Natural killer cell treated with Interleukin-12 subunit alpha and Interleukin-12 subunit beta and Interleukin-15 and Interleukin-18, amount 100 ng/mL, for 72 hours (primary cell): ENCODE results near the gene NUP205. TPM values are rescaled to one million over a fixed set of nuclear protein-coding genes. Genes with fewer than 3 reads are reported as not detected.
A peak's percentile ranks its signal among the peaks of the same experiment; 100 is the strongest.
"Not testable (repeated sequence)": the region's sequence is repeated elsewhere in the genome, so short reads cannot be mapped to it uniquely, and the experiment has no call there.

Source experiments
- ATAC-seq, 2 donors: fragments of 150-1000 bp; cut with Tn5 transposase in 1 of 2; sonication (Bioruptor Pico), chemical (Tn5 transposase) in 1 of 2; 2 replicates each; pipeline ENCODE4 v1.10.0; 2021
- DNase-seq: peaks from one replicate; pipeline ENCODE4 v3.0.0; 2022; ENCODE audit warnings: low spot score
- H3K27ac Mint-ChIP-seq, 2 donors: 1 replicate in 1 of 2; 2 replicates in 1 of 2; pipeline ENCODE4 v1.8.0; 2022; ENCODE audit warnings: mixed read lengths in 2 of 2, mild to moderate bottlenecking in 1 of 2, moderate library complexity in 1 of 2
- H3K27me3 Mint-ChIP-seq, 2 donors: 1 replicate in 1 of 2; 2 replicates in 1 of 2; pipeline ENCODE4 v1.8.0; 2022; ENCODE audit warnings: mixed read lengths in 2 of 2
- H3K36me3 Mint-ChIP-seq: one replicate; pipeline ENCODE4 v1.8.0; 2022; ENCODE audit warnings: mixed read lengths
- H3K4me1 Mint-ChIP-seq, 2 donors: 1 replicate in 1 of 2; 2 replicates in 1 of 2; pipeline ENCODE4 v1.8.0; 2022; ENCODE audit warnings: low read depth in 2 of 2, mixed read lengths in 2 of 2, mild to moderate bottlenecking in 1 of 2
- H3K4me3 Mint-ChIP-seq: one replicate; pipeline ENCODE4 v1.8.0; 2022; ENCODE audit warnings: mixed read lengths
- H3K9me3 Mint-ChIP-seq: 2 replicates; pipeline ENCODE4 v1.8.0; 2022; ENCODE audit warnings: mixed read lengths
- total RNA-seq, 2 donors: library from RNA; stranded (reverse); gene quantifications; one replicate each; pipeline ENCODE4 v1.2.3, GENCODE V29; 2022

The NUP205 gene
- total RNA-seq, 2 donors from 2014 or later = 83.5 to 122 TPM

DNA sequence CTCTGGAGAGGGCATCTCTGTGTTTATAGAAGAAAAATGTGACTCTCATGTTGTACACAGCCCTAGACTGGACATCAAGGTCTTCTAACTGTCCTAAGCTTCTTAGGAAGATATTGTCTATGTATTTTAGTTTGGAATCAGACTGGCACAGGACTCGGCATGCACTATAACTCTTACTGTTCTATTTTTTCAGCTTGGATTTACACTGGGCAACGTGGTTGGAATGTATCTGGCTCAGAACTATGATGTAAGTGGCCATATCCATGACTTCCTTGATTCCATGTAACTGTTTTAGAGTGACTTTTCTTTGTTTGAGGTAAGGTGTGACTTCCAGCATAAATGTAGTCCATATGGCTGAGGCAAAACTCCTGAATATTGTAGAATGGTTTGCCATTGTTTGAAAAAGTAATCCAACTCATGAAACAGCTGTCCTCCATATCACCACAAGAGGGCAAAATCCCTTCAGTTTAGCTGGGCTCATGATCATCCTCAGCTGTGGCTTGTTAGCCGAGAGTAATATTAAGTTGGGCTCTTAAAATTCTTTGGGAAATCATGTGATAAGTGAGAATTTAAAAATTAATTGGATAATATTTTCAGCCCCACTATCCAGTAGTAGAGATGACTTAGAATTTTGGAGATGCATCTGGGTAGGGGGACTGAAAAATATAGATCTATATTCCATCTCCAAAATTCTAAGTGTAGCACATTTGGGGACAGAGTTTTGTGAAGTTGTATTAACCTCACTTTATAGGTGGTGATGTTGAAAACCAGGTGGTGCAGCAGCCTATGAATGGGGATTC is 115.0 kb downstream of the NUP205 start:
- H3K27ac Mint-ChIP-seq = peak overlapping the region; percentile 10 to 36

DNA sequence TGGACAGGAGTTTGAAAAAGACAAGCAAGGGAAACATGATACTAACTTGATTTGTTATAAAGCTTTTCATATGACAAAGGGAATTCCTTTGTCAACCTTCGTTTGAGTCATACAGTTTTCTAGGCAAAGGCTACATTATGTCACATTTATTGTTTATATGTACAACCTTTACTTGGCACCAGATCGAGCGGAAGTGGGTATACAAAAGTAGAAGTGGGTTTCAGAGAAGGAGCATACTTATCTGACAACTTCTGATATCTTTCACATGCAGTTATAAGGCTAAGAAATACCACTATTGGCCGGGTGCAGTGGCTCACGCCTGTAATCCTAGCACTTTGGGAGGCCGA is 115.6 kb downstream of the NUP205 start:
- H3K27me3 Mint-ChIP-seq = no peaks in the 10 kb centered on the region
- peak overlapping the region; percentile 10 to 36 for H3K27ac Mint-ChIP-seq
- peaks cover 6% of the 10 kb centered on the region for H3K36me3 Mint-ChIP-seq
- peaks cover 3% of the 10 kb centered on the region for H3K9me3 Mint-ChIP-seq
- ATAC-seq = no peak
- no peak for DNase-seq
- H3K4me1 Mint-ChIP-seq = peaks cover 11 to 16% of the 10 kb centered on the region in 2 donors
- no peak overlapping the region for H3K4me3 Mint-ChIP-seq

More for the DNA sequence above, 115.0 kb downstream of the NUP205 start:
- Mint-ChIP-seq H3K27me3 (no peaks in the 10 kb centered on the region), H3K9me3 (peaks cover 3% of the 10 kb centered on the region), H3K4me3 (no peak overlapping the region), H3K4me1 (peaks cover 11 to 16% of the 10 kb centered on the region in 2 donors), H3K36me3 (peaks cover under 1% of the 10 kb centered on the region)
- DNase-seq (no peak), ATAC-seq (no peak)

GRCh38 chr7:135678612-135679575 is 121.2 kb downstream of the NUP205 start:
- Mint-ChIP-seq H3K4me3 (no peak overlapping the region), H3K27me3 (no peaks in the 10 kb centered on the region), H3K36me3 (peaks cover 8% of the 10 kb centered on the region), H3K9me3 (no peaks in the 10 kb centered on the region), H3K4me1 (peaks cover 0 to 6% of the 10 kb centered on the region in 2 donors), H3K27ac (no peak overlapping the region)
- no peak for ATAC-seq
- DNase-seq = no peak

DNA sequence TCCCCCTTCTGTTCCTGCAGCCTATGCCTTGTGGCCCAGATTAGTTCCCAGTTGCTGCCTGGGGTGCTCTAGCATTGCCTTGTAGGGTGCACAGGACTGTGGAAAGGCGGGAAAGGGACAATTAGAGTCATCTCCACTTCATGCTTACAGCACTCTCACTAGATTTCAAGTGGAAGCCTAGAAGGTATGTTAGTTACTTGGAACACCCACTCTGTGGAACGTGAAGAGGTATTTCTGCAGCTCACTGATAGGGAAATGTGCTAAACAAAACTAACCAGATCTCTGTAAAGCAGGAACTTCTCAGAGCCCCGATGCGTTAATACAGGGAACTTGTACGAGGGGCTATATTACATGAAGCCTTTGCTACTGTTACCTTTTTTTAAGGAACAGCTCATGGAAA is 124.0 kb downstream of the NUP205 start:
- Mint-ChIP-seq H3K4me1 (peaks cover 0 to 9% of the 10 kb centered on the region in 2 donors), H3K4me3 (no peak overlapping the region), H3K9me3 (no peaks in the 10 kb centered on the region), H3K36me3 (peaks cover 8% of the 10 kb centered on the region), H3K27ac (no peak overlapping the region), H3K27me3 (no peaks in the 10 kb centered on the region)
- no peak for DNase-seq
- ATAC-seq = no peak

DNA sequence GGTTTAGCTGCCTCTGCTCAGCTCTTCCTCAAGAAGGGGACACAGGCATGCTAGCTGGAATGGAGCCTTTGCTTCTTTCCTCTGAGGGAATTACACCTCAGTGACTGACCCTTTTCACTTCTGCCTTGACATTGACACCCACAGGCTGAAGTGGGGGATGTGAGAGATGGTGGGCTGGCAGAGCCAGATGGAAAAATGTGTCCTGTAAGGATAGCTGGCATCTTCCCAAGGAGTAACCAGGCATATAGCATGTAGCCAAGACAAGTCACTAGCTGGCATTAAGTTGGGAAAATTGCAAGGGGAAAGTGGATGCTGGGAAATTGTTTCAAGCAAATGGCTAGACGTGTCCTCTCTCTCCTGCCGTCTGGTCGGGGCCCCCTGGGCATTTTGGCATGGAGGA is 124.5 kb downstream of the NUP205 start:
- Mint-ChIP-seq H3K4me1 (peaks cover 0 to 9% of the 10 kb centered on the region in 2 donors), H3K4me3 (no peak overlapping the region), H3K9me3 (no peaks in the 10 kb centered on the region), H3K36me3 (peaks cover 8% of the 10 kb centered on the region), H3K27ac (no peak overlapping the region), H3K27me3 (no peaks in the 10 kb centered on the region)
- no peak for DNase-seq
- ATAC-seq = no peak

DNA sequence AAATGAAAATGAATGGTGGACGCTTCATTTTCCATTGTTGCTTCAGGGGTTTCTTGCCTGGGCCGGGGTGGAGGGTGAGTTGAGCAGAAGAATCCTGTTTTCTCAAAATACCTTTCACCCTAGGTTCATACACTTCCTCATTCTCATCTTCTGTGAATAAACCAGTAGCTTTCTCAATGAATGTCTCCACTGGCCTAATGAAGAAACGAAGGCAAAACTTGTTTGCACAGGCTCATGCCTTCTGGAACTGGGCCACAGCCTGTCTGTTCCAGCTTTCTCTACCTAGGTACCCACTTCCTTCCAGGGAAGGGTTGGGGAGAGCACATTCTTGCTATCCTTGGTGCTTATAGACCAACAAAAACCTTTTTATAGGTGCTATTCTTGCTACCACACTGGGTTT is 125.9 kb downstream of the NUP205 start:
- peaks cover 0 to 9% of the 10 kb centered on the region in 2 donors for H3K4me1 Mint-ChIP-seq
- ATAC-seq (no peak), DNase-seq (no peak)
- H3K27me3 Mint-ChIP-seq = no peaks in the 10 kb centered on the region
- no peaks in the 10 kb centered on the region for H3K9me3 Mint-ChIP-seq
- no peak overlapping the region for H3K27ac Mint-ChIP-seq
- no peaks in the 10 kb centered on the region for H3K36me3 Mint-ChIP-seq
- no peak overlapping the region for H3K4me3 Mint-ChIP-seq

DNA sequence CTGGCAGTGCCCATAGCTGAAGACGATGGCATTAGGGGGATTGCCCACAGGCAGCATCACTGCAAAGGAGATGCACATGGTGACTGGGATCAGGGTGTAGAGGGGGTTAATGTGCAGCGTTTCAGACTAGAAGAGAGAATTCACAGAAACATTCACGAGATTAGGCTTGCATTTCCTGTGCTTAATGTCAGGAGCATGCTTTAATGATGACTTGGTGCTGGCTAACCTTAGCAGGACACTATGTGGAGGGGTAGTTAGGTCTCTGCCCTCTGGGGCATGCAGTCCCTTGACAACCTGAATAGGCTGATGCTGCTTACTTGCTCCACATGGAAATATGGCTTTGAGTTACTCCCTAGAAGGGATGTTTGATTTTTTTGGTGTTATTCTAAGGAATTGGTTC is 126.4 kb downstream of the NUP205 start:
- H3K4me3 Mint-ChIP-seq = no peak overlapping the region
- no peak for DNase-seq
- H3K4me1 Mint-ChIP-seq = peaks cover 0 to 9% of the 10 kb centered on the region in 2 donors
- H3K9me3 Mint-ChIP-seq = no peaks in the 10 kb centered on the region
- ATAC-seq = peak in 1 of 2 donors; percentile 36
- no peaks in the 10 kb centered on the region for H3K36me3 Mint-ChIP-seq
- H3K27ac Mint-ChIP-seq = no peak overlapping the region
- H3K27me3 Mint-ChIP-seq = no peaks in the 10 kb centered on the region

- Mint-ChIP-seq H3K9me3 (no peaks in the 10 kb centered on the region), H3K4me1 (peaks cover 0 to 9% of the 10 kb centered on the region in 2 donors), H3K36me3 (no peaks in the 10 kb centered on the region), H3K27ac (no peak overlapping the region), H3K4me3 (no peak overlapping the region), H3K27me3 (no peaks in the 10 kb centered on the region)
- DNase-seq (no peak), ATAC-seq (no peak)
Observed at GRCh38 chr7:135684699-135685098, 127.0 kb downstream of the NUP205 start.

DNA sequence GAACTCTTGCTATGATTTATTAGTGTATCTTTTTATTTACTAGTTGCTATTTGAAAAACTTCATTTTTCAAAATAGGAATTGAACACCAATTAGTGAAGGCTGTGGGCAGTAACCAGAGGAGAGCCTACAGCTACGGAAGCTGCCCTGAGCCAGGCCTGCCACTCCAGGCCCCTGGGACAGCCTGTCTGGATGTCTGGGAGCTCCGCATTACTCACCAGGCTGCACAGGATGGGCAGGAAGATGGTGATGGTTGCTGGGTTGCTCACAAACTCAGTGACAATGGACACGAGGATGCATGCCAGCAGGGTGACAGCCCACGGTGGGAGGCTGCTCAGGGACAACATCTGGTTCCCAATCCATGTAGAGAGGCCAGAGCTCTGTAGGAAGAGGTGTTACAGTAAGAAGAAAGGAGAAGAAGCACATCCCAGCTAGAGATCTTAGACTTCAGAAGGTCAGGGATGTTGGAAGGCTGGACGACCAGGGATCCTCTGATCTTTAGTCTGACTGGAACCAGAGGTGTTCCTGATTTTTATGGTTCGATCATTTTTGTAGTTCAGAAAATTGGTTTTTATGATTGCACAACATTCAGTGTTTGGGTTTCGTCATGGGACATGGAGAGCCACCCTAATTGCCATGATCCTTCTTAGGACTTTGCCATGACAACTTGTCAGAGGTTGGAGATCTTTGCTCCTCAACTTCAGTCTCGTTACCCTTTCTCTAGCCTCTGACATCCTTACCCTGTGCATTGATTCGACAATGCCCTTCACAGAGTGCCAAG is 127.8 kb downstream of the NUP205 start:
- Mint-ChIP-seq H3K27ac (no peak overlapping the region), H3K4me3 (no peak overlapping the region), H3K4me1 (peaks cover 0 to 3% of the 10 kb centered on the region in 2 donors), H3K36me3 (no peaks in the 10 kb centered on the region), H3K9me3 (no peaks in the 10 kb centered on the region), H3K27me3 (no peaks in the 10 kb centered on the region)
- ATAC-seq (no peak), DNase-seq (no peak)

DNA sequence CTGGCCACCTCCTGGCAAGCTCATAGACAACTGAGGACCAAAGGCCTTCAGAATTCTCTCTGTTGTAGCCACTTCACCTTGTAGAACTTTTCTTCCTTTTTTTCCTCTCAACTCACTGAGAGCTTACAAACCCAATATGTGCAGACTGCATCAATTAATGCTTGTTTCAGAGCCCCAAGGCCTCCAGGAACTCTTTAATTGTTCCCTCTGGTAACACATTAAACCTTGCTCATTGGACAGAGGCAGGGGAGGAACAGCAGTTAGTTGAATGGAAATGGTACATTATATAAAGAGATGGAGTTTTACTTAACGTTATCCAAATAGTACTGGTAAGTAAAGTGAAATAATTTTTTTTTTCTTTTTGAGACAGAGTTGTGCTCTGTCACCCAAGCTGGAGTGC is 129.7 kb downstream of the NUP205 start:
- Mint-ChIP-seq H3K27me3 (no peaks in the 10 kb centered on the region), H3K27ac (no peak overlapping the region), H3K36me3 (no peaks in the 10 kb centered on the region), H3K9me3 (no peaks in the 10 kb centered on the region), H3K4me3 (no peak overlapping the region), H3K4me1 (peaks cover 0 to 3% of the 10 kb centered on the region in 2 donors)
- no peak for ATAC-seq
- DNase-seq = no peak

GRCh38 chr7:135690566-135690965 is 132.8 kb downstream of the NUP205 start:
- H3K4me1 Mint-ChIP-seq = no peaks in the 10 kb centered on the region

GRCh38 chr7:135692055-135692454 is 134.3 kb downstream of the NUP205 start:
- H3K27ac Mint-ChIP-seq = no peak overlapping the region
- no peaks in the 10 kb centered on the region for H3K9me3 Mint-ChIP-seq
- DNase-seq = no peak

More at GRCh38 chr7:135690566-135690965, 132.8 kb downstream of the NUP205 start:
- Mint-ChIP-seq H3K36me3 (no peaks in the 10 kb centered on the region), H3K27ac (no peak overlapping the region), H3K27me3 (no peaks in the 10 kb centered on the region), H3K9me3 (no peaks in the 10 kb centered on the region), H3K4me3 (no peak overlapping the region)
- no peak for ATAC-seq
- DNase-seq = no peak

GRCh38 chr7:135692606-135693005 is 134.9 kb downstream of the NUP205 start:
- ATAC-seq, H3K4me3 Mint-ChIP-seq, H3K36me3 Mint-ChIP-seq, H3K27me3 Mint-ChIP-seq, DNase-seq, H3K4me1 Mint-ChIP-seq, H3K27ac Mint-ChIP-seq, H3K9me3 Mint-ChIP-seq: not testable (repeated sequence)

More at GRCh38 chr7:135692055-135692454, 134.3 kb downstream of the NUP205 start:
- Mint-ChIP-seq H3K36me3 (no peaks in the 10 kb centered on the region), H3K27me3 (no peaks in the 10 kb centered on the region), H3K4me1 (no peaks in the 10 kb centered on the region), H3K4me3 (no peak overlapping the region)
- no peak for ATAC-seq
